Adipocyte (in vitro differentiated cells): ENCODE measurements around the gene MEI1.

ENCODE experiments used
- DNase-seq: peaks from one replicate; pipeline ENCODE4 v3.0.0-alpha.2; 2015; ENCODE audit warnings: low read depth
- H3K27me3 ChIP-seq: replicated peaks from 2 replicates; pipeline ENCODE4 v1.7.0; 2013; ENCODE audit warnings: mild to moderate bottlenecking, low read length, moderate library complexity; ENCODE audit not compliant: control insufficient read depth, insufficient read depth
- H3K36me3 ChIP-seq: 2 replicates; pipeline ENCODE4 v1.7.0; 2013; ENCODE audit warnings: low read length, mild to moderate bottlenecking, moderate library complexity; ENCODE audit not compliant: control insufficient read depth, insufficient read depth, severe bottlenecking
- H3K4me1 ChIP-seq: 2 replicates; pipeline ENCODE4 v1.7.0; 2013; ENCODE audit warnings: mild to moderate bottlenecking, low read length, moderate library complexity; ENCODE audit not compliant: control insufficient read depth, insufficient read depth
- H3K4me3 ChIP-seq: 2 replicates; pipeline ENCODE4 v1.7.0; 2013; ENCODE audit warnings: mild to moderate bottlenecking, low read length, moderate library complexity
- H3K9ac ChIP-seq: 2 replicates; pipeline ENCODE4 v1.7.0; 2013; ENCODE audit warnings: mild to moderate bottlenecking, low read length, moderate library complexity
- H3K9me3 ChIP-seq: 2 replicates; pipeline ENCODE4 v1.7.0; 2013; ENCODE audit warnings: mild to moderate bottlenecking, low read length, moderate library complexity; ENCODE audit not compliant: control insufficient read depth

The MEI1 gene

DNA sequence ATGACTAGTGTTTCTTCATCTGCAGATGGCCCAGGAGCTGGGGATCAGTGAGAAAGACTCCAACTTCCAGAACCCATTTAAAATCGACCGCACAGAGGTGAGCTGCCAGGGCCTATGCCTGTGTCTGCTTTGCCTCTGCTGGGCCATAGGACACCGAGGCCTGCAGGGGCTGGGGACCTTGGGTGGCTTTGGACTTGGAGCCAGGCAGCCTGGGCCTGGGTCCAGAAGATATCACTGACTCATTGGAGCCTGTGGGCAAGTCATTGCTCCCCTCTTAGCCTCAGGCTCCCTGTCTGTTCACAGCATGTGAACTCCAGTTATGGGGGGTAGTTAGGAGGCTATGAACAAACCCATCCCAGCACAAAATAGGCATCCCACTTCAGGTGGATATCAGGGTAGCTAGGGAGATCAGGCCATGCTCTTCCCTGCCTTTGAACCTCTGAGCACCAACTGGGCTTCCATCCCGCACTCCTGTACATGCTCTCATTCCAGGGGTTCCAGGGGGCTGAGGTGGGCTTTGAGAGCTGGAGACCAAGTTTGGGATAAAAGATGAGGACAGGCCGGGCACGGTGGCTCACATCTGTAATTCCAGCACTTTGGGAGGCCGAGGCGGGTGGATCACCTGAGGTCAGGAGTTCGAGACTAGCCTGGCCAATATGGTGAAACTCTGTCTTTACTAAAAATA is 114.6 kb downstream of the MEI1 start:
- Histone ChIP-seq H3K27me3 (no peaks in the 10 kb centered on the region), H3K4me1 (no peaks in the 10 kb centered on the region), H3K4me3 (no peak overlapping the region), H3K36me3 (peaks cover 3% of the 10 kb centered on the region), H3K9ac (no peak overlapping the region), H3K9me3 (no peaks in the 10 kb centered on the region)
- DNase-seq: no peak

DNA sequence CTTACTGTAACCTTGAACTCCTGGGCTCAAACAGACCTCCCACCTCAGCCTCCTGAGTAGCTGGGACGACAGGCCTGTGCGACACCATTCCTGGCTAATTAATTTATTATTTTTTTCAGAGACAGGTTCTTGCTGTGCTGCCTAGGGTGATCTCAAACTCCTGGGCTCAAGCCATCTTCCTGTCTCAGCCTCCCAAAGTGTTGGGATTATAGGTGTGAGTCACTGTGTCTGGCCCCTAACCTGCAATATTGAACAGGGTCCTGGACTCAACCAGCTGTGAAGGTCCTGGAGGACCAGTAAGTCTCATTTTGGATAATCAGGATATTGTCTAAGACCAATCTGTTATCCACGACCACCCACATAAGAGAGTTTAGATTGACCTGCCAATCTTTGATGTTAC is 116.4 kb downstream of the MEI1 start:
- H3K36me3 ChIP-seq: peaks cover 3% of the 10 kb centered on the region
- H3K4me3 ChIP-seq: no peak overlapping the region
- H3K4me1 ChIP-seq: no peaks in the 10 kb centered on the region
- H3K9me3 ChIP-seq: no peaks in the 10 kb centered on the region
- no peaks in the 10 kb centered on the region for H3K27me3 ChIP-seq
- H3K9ac ChIP-seq: no peak overlapping the region
- DNase-seq: no peak

DNA sequence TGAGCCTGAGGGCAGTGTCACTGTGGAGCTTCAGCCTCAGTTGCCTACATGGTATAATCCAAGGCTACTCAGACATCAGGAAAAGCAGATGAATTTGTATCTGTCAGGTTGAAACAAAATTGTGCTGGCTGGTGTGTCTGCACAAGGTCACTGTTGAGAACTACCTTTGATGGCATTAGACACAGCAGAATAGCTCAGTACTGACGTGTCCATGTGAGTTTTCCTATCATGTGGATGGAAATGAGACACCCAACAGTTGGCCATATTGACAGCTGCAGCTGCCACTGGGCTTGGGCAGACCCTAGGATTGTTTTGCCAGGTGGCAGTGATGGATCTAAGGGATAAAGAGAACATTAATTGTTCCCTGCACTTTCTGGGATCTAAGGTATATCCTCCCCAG is 116.9 kb downstream of the MEI1 start:
- no peak for DNase-seq
- peaks cover 3% of the 10 kb centered on the region for H3K36me3 ChIP-seq

DNA sequence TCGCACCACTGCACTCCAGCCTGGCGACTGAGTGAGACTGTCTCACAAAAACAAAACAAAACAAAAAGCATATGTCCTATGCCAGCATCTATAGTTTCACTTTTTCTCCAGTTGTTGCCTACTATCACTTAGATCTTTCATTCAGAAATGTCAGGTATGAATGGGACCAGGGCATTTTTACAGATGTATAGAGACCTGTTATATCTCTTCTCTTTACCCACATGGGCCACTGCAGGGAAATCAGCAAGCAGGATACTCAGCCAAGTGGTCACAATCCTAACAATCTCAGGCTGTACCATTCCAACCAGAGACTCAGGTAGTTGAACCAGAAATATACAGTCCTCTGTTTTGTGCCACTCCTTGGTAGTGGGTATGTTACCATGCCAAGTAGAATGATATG is 117.6 kb downstream of the MEI1 start:
- H3K4me3 ChIP-seq: no peak overlapping the region
- no peaks in the 10 kb centered on the region for H3K27me3 ChIP-seq
- H3K9ac ChIP-seq: no peak overlapping the region
- DNase-seq: no peak
- H3K4me1 ChIP-seq: no peaks in the 10 kb centered on the region
- H3K36me3 ChIP-seq: peaks cover 3% of the 10 kb centered on the region
- no peaks in the 10 kb centered on the region for H3K9me3 ChIP-seq

More for the DNA sequence above, 116.9 kb downstream of the MEI1 start:
- Histone ChIP-seq H3K4me3 (no peak overlapping the region), H3K4me1 (no peaks in the 10 kb centered on the region), H3K9ac (no peak overlapping the region), H3K27me3 (no peaks in the 10 kb centered on the region), H3K9me3 (no peaks in the 10 kb centered on the region)

DNA sequence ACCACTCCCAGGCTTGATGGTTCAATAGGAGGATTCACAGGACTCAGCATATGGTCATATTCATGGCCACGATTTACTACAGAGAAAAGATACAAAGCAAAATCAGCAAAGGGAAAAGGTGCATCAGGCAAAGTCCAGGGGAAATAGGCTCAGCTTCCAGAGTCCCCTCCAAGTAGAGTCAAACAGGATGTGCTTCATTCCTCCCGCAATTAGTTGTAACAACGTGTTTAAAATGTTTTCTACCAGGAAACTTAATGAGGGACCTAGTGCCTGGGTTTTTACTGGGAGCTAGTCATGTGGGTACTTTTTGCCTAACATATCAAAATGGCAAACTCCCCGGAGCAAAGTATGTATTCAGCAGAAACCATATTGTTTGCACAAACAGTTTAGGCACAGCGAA is 118.7 kb downstream of the MEI1 start:
- Histone ChIP-seq H3K27me3 (no peaks in the 10 kb centered on the region), H3K4me1 (no peaks in the 10 kb centered on the region), H3K9ac (no peak overlapping the region), H3K9me3 (no peaks in the 10 kb centered on the region), H3K4me3 (no peak overlapping the region), H3K36me3 (peaks cover 3% of the 10 kb centered on the region)
- no peak for DNase-seq

DNA sequence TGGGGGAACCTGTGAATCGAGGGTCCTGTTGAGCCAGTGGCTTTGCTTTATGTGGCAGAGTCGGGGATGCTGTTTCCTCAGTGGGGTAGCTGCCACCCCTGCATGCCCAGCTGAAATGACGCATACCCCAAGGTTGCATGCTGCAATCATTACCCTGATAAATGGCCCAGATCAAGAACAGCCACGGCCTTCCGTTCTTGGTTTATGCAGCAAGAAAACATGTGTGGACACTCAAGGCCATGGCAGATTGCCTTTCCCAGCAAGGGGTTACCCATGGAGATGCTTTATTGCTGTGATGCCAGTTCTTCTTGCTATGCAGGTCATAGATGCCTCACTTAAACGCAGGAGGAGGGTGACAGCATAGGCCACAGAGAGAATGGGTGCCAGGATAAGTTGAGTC is 119.3 kb downstream of the MEI1 start:
- Histone ChIP-seq H3K36me3 (peaks cover 3% of the 10 kb centered on the region), H3K4me3 (no peak overlapping the region), H3K9ac (no peak overlapping the region), H3K4me1 (no peaks in the 10 kb centered on the region), H3K27me3 (no peaks in the 10 kb centered on the region), H3K9me3 (no peaks in the 10 kb centered on the region)
- DNase-seq: no peak

DNA sequence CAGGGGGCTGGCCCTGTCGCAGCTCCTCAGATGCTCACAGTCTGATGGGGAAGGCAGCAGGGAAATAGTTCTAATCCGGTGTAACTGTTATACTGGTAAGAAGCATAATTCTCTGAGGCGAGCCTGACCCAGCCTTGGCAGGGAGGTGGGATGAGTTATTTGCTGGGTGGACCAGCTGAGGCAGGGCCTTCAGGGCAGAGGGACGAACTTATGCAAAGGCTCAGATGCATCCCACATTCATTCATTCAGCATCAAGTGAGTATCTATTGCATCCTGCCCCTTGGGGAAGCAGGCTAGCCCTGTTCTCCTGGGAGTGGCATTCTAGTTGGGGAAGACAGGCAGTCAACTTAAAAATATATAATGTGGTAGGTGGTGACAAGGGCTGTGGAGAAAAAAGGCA is 120.0 kb downstream of the MEI1 start:
- no peak for DNase-seq
- Histone ChIP-seq H3K9ac (no peak overlapping the region), H3K4me1 (no peaks in the 10 kb centered on the region), H3K4me3 (no peak overlapping the region), H3K9me3 (no peaks in the 10 kb centered on the region), H3K27me3 (no peaks in the 10 kb centered on the region), H3K36me3 (peaks cover 3% of the 10 kb centered on the region)

DNA sequence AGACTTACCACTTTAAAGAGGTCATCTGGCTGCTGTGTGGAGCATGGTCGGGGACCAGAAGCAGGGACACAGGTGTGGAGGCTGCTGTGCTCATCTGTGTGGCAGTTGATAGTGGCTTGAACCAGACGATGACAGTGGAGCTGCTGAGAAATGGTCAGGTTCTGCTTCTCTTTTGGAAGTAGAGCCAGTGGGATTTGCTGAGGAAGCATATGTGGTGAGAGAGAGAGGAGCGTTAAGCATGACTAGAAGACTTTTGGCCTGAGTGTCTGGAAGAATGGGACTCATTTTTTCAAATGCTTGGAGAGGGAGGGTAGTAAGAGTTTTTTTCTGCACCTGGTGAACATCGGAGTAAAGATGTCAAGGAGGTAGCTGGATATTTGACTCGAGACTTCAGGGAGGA is 121.1 kb downstream of the MEI1 start:
- H3K9me3 ChIP-seq: no peaks in the 10 kb centered on the region
- H3K27me3 ChIP-seq: no peaks in the 10 kb centered on the region
- no peak overlapping the region for H3K9ac ChIP-seq
- peaks cover 5% of the 10 kb centered on the region for H3K4me1 ChIP-seq
- no peak overlapping the region for H3K4me3 ChIP-seq
- peaks cover 3% of the 10 kb centered on the region for H3K36me3 ChIP-seq
- DNase-seq: no peak

DNA sequence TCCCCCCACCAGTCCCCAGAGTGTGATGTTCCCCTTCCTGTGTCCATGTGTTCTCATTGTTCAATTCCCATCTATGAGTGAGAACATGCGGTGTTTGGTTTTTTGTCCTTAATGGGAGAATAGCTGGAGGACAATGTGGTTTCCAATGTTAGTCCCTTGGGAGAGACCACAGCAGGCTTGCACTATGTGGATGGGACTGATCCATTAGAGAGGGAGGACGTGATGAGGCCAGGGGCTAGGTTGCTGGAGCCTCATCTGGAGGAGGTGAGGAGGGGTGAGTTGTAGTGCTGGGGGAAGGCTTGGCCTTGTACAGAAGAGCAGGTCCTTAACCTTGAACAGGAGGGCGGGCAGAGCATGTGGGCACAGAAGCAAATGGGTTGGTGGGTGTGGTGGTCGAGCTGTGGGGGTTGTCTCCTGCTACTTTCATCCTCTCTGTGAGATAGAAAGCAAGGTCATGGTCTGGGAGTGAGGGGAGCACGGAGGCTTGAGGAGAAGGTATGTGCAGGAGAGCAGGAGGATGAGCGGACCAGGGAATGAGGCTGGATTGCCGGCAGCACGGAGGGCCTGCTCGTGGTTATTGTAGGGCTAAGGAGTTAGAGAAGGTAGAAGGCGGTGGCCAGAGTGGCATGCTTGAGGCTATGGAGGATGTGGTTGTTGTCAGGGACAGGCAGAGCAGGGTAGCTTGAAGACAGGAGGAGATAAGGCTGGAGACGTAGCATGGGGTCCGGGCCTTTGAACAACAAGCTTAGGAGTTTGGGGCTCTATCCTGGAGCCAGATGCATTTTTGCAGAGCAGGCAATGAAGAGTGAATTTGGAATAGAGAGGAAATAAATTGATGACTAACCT is 122.4 kb downstream of the MEI1 start:
- no peaks in the 10 kb centered on the region for H3K27me3 ChIP-seq
- H3K4me3 ChIP-seq: no peak overlapping the region
- H3K4me1 ChIP-seq: peaks cover 17% of the 10 kb centered on the region
- no peaks in the 10 kb centered on the region for H3K36me3 ChIP-seq
- no peak for DNase-seq
- no peak overlapping the region for H3K9ac ChIP-seq
- H3K9me3 ChIP-seq: no peaks in the 10 kb centered on the region

DNA sequence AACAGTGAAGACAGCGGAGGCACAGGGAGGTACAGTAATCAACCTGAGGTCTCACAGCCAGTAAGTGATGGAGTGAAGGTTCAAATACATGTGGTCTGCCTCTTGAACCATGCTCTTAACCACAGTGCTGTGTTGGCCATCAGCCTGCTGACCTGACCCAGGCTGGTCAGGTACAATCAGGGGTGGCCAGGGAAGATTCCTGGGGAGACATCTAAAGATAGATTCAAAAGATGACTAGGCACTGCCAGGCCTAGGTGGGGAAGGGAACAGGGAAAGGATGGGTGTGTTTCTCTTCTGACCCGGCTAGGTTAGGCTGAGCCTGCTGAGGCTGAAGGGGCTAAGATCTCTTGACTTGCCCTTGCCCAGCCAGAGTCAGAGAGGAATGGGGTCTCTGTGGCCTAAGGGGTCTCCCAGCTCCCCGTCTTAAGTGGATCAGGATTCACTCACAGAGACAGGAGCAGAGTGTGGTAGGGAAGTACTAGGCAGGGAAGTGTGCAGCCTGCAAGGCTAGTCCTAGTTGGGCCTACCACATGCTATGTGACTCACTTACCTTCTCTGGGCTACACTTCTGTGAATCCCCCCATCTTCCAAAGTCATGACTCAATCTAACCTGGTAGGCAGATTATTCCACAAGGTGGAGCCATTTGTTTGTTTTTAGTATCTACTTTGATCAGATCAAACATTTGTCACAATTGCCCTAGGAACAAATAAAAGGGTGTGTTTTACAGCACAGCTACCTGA is 123.2 kb downstream of the MEI1 start:
- Histone ChIP-seq H3K9me3 (no peaks in the 10 kb centered on the region), H3K27me3 (no peaks in the 10 kb centered on the region), H3K9ac (no peak overlapping the region), H3K4me1 (peaks cover 24% of the 10 kb centered on the region), H3K4me3 (no peak overlapping the region), H3K36me3 (no peaks in the 10 kb centered on the region)
- DNase-seq: peak; percentile 76

DNA sequence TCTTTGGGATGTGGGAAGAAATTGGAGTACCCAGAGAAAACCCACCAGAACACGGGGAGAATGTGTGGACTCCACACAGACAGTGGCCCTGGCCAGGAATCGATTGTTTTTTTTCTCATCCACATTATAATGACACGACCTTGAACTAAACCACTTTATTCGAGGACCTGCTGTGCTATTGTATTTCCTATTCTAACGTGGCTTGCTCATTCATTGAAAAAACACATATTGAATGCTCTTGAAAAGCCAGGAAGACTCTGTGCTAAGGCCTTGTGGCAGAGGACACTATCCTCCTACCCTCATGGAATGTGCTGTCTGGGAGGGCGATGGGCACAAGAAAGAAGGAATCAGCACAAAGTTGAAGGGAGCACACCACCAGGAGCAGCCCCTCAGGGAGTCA is 124.5 kb downstream of the MEI1 start:
- no peak overlapping the region for H3K4me3 ChIP-seq

More for the DNA sequence above, 124.5 kb downstream of the MEI1 start:
- Histone ChIP-seq H3K9me3 (no peaks in the 10 kb centered on the region), H3K4me1 (peaks cover 24% of the 10 kb centered on the region), H3K27me3 (no peaks in the 10 kb centered on the region), H3K9ac (no peak overlapping the region), H3K36me3 (no peaks in the 10 kb centered on the region)
- DNase-seq: no peak
